ENCODE results near the gene TRUB1.

DNA sequence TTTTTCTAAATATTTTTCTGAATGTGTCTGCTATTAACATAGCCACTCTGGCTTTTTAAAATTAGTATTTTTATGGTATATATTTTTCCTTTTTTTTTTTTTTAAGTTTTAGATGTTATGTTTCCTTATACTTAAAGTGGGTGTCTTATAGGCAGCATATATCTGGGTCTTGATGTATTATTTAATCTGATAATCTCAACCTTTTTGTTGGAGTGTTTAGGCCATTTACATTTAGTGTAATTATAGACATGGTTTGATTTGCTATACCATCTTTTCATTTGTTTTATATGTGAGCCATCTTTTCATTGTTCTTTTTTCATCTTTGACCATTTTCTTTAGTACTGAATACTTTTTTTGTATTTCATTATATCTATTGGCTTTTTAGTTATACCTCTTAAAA lies 45.0 kb downstream of the TRUB1 start:
- TF ChIP-seq, protein P1, sequence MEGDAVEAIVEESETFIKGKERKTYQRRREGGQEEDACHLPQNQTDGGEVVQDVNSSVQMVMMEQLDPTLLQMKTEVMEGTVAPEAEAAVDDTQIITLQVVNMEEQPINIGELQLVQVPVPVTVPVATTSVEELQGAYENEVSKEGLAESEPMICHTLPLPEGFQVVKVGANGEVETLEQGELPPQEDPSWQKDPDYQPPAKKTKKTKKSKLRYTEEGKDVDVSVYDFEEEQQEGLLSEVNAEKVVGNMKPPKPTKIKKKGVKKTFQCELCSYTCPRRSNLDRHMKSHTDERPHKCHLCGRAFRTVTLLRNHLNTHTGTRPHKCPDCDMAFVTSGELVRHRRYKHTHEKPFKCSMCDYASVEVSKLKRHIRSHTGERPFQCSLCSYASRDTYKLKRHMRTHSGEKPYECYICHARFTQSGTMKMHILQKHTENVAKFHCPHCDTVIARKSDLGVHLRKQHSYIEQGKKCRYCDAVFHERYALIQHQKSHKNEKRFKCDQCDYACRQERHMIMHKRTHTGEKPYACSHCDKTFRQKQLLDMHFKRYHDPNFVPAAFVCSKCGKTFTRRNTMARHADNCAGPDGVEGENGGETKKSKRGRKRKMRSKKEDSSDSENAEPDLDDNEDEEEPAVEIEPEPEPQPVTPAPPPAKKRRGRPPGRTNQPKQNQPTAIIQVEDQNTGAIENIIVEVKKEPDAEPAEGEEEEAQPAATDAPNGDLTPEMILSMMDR (conservative IDR thresholded peaks at IDR 0.05): no peak
- TF ChIP-seq EZH2 (IDR thresholded peaks at IDR 0.05; ENCODE audit: low read depth): no peak

All from PC-9 (cell line).